Endothelial cell of umbilical vein (primary cell): Measurements from ENCODE around the gene PDE1A. TPM values are rescaled to one million over a fixed set of nuclear protein-coding genes. Genes with fewer than 3 reads are reported as not detected.

Experiments used
- BruUV-seq: library from RNA; stranded (reverse); fragments of 400-500 nt; replicated peaks from 2 replicates; lab custom pipeline; 2021; lab: Mats Ljungman, UMichigan
- CTCF ChIA-PET: fragments of 300-600, 350-600 bp; sonication (Branson Sonifier 250); formaldehyde crosslinking; loops from one replicate; lab custom pipeline; 2021; ENCODE audit warnings: antibody characterized with exemption, inconsistent platforms; lab: Charles Lee
- POLR2A ChIA-PET: fragments of 300-600, 350-600 bp; sonication (Branson Sonifier 250); formaldehyde crosslinking; loops from one replicate; lab custom pipeline; 2021; ENCODE audit warnings: antibody characterized with exemption, inconsistent platforms; lab: Charles Lee
- DNase-seq: peaks from one replicate; pipeline ENCODE4 v3.0.0-alpha.2; 2011; ENCODE audit warnings: low read depth, low spot score
- FAIRE-seq: peaks from 2 replicates; lab custom pipeline; 2011; peaks lifted over from hg19 to GRCh38; lab: Jason Lieb, UNC
- H2AFZ ChIP-seq: 2 replicates; pipeline ENCODE4 v1.6.0; 2012; ENCODE audit warnings: low read depth, low read length, control low read depth, inconsistent platforms
- H3K27ac ChIP-seq: 2 replicates; pipeline ENCODE4 v1.5.1; 2011; ENCODE audit warnings: low read depth, mild to moderate bottlenecking, control low read depth, low read length, moderate library complexity; ENCODE audit not compliant: insufficient read depth
- H3K27me3 ChIP-seq, 2 experiments: 2 replicates each; pipeline versions ENCODE4 v1.6.0 to v1.6.1; 2011; ENCODE audit warnings: low read length in 2 of 2, mixed read lengths in 1 of 2; ENCODE audit not compliant: control insufficient read depth in 2 of 2, insufficient read depth in 2 of 2
- H3K36me3 ChIP-seq, 2 experiments: 2 replicates in 1 of 2; 3 replicates in 1 of 2; pipeline ENCODE4 v1.5.1; 2011; ENCODE audit warnings: low read length in 2 of 2, mild to moderate bottlenecking in 1 of 2, moderate library complexity in 1 of 2; ENCODE audit not compliant: control insufficient read depth in 2 of 2, insufficient read depth in 2 of 2; ENCODE audit errors: extremely low read depth in 1 of 2
- H3K4me1 ChIP-seq: 3 replicates; pipeline ENCODE4 v1.5.1; 2011; ENCODE audit warnings: mild to moderate bottlenecking, low read length; ENCODE audit not compliant: control insufficient read depth, insufficient read depth; ENCODE audit errors: extremely low read depth
- H3K4me2 ChIP-seq: 2 replicates; pipeline ENCODE4 v1.6.1; 2011; ENCODE audit warnings: low read length, control low read depth, mixed read lengths; ENCODE audit not compliant: insufficient read depth
- H3K4me3 ChIP-seq, 3 experiments: fragments of 200-600 bp in 1 of 3; sonication (generic), shearing (Covaris generic) in 1 of 3; replicated peaks in 1 of 3; 2 replicates each; pipeline ENCODE4 v1.5.1; 2011 to 2016; ENCODE audit warnings: control low read depth in 3 of 3, low read length in 3 of 3, mild to moderate bottlenecking in 2 of 3, inconsistent platforms in 1 of 3, low read depth in 1 of 3, moderate library complexity in 1 of 3; ENCODE audit not compliant: insufficient read depth in 1 of 3
- H3K79me2 ChIP-seq: 2 replicates; pipeline ENCODE4 v1.6.0; 2012; ENCODE audit warnings: low read length, inconsistent platforms; ENCODE audit not compliant: control insufficient read depth, insufficient read depth
- H3K9ac ChIP-seq: replicated peaks from 2 replicates; pipeline ENCODE3; 2011; ENCODE audit warnings: low read length, control low read depth; ENCODE audit not compliant: insufficient read depth; ENCODE audit errors: extremely low read depth
- H3K9me1 ChIP-seq: replicated peaks from 3 replicates; pipeline ENCODE4 v1.6.0; 2011; ENCODE audit warnings: mild to moderate bottlenecking, low read length; ENCODE audit not compliant: control insufficient read depth, insufficient read depth; ENCODE audit errors: extremely low read depth
- H3K9me3 ChIP-seq: replicated peaks from 2 replicates; pipeline ENCODE4 v1.5.1; 2012; ENCODE audit warnings: low read length, inconsistent platforms; ENCODE audit not compliant: control insufficient read depth, insufficient read depth
- H4K20me1 ChIP-seq: replicated peaks from 2 replicates; pipeline ENCODE3; 2011; ENCODE audit warnings: mild to moderate bottlenecking, low read length; ENCODE audit not compliant: control insufficient read depth, insufficient read depth; ENCODE audit errors: extremely low read depth
- CTCF ChIP-seq, 2 donors: IDR thresholded peaks; 1 replicate in 1 of 2; 2 replicates in 1 of 2; pipeline ENCODE4 v1.5.1; 2011; ENCODE audit warnings: low read length in 2 of 2, mild to moderate bottlenecking in 2 of 2, moderate library complexity in 2 of 2, control low read depth in 1 of 2, inconsistent platforms in 1 of 2, low read depth in 1 of 2; ENCODE audit not compliant: insufficient read depth in 1 of 2; ENCODE audit errors: extremely low read depth in 1 of 2
- EZH2 ChIP-seq: IDR thresholded peaks from 2 replicates; pipeline ENCODE4 v1.6.1; 2012; ENCODE audit warnings: borderline replicate concordance, low read depth, mild to moderate bottlenecking, moderate library complexity, low read length, inconsistent platforms; ENCODE audit not compliant: severe bottlenecking
- FOS ChIP-seq: IDR thresholded peaks from 2 replicates; pipeline ENCODE4 v1.6.1; 2011; ENCODE audit warnings: mild to moderate bottlenecking, low read length, moderate library complexity, borderline replicate concordance; ENCODE audit not compliant: insufficient read depth
- GATA2 ChIP-seq: IDR thresholded peaks from 2 replicates; pipeline ENCODE4 v1.7.0; 2011; ENCODE audit warnings: low read depth, mild to moderate bottlenecking, moderate library complexity, mixed read lengths, low read length; ENCODE audit not compliant: insufficient read length, insufficient read depth
- JUN ChIP-seq: IDR thresholded peaks from 2 replicates; pipeline ENCODE4 v1.6.1; 2011; ENCODE audit warnings: borderline replicate concordance, low read depth; ENCODE audit not compliant: insufficient read length, insufficient read depth
- MAX ChIP-seq: IDR thresholded peaks from 2 replicates; pipeline ENCODE4 v1.6.1; 2011; ENCODE audit not compliant: insufficient read depth, insufficient read length
- MYC ChIP-seq: IDR thresholded peaks from one replicate; pipeline ENCODE4 v1.6.1; 2011; ENCODE audit warnings: mild to moderate bottlenecking, low read depth, low read length
- POLR2A ChIP-seq: IDR thresholded peaks from 2 replicates; pipeline ENCODE4 v1.6.1; 2012; ENCODE audit warnings: low read depth, mild to moderate bottlenecking, control low read depth, low read length
- POLR2AphosphoS5 ChIP-seq: IDR thresholded peaks from 2 replicates; pipeline ENCODE4 v1.6.1; 2012; ENCODE audit warnings: low read depth, mild to moderate bottlenecking, control low read depth, low read length, moderate library complexity; ENCODE audit not compliant: insufficient read depth
- dilution Hi-C: fragments of 300-500 bp; cut with MboI; formaldehyde crosslinking; loops from one replicate; pipeline ENCODE4 v1.15.0; 2019; ENCODE audit warnings: low sequenced_read_pairs; ENCODE audit not compliant: extremely low pct_ligation_motif_present
- intact Hi-C: fragments of 100-400 bp; cut with micrococcal nuclease; formaldehyde crosslinking; loops from one replicate; pipeline ENCODE4 v1.10.0; 2022
- polyA plus RNA-seq, 4 experiments: library from polyadenylated mRNA; depleted of rRNA in 3 of 4; stranded (reverse) in 3 of 4; unstranded in 1 of 4; fragments of >200 nt; gene quantifications; 2 replicates each; pipeline versions ENCODE4 v1.2.1 to v1.2.3, GENCODE V29; 2011 to 2012; ENCODE audit warnings: missing spikeins in 1 of 4
- total RNA-seq: library from RNA; stranded (reverse); gene quantifications from 2 replicates; pipeline ENCODE4 v1.2.3, GENCODE V29; 2021

PDE1A gene
- total and polyA plus RNA-seq, 2 donors (not counting 3 experiments of a cell fraction or from before 2014, with no cell fraction given): 0.43 to 0.49 TPM

- FAIRE-seq: peak; percentile 56
- Histone ChIP-seq H3K79me2 (no peaks in the 10 kb centered on the region), H3K27ac (no peak overlapping the region), H4K20me1 (no peaks in the 10 kb centered on the region), H3K9ac (no peak overlapping the region), H3K27me3 (no peaks in the 10 kb centered on the region), H3K4me3 (no peak overlapping the region), H3K36me3 (no peaks in the 10 kb centered on the region), H3K4me1 (no peaks in the 10 kb centered on the region), H3K9me1 (no peaks in the 10 kb centered on the region), H2AFZ (no peak overlapping the region), H3K4me2 (no peak overlapping the region), H3K9me3 (no peaks in the 10 kb centered on the region)
- ChIA-PET POLR2A (no interaction called here), CTCF (no interaction called here)
- no peak for DNase-seq
- no TSS peak for BruUV-seq
- dilution Hi-C loops (no loop called here), intact Hi-C loops (no loop called here)
- no peak for TF ChIP-seq MAX
- TF ChIP-seq GATA2: no peak
- TF ChIP-seq MYC: no peak
- TF ChIP-seq CTCF (IDR thresholded peaks at IDR 0.05; ENCODE audit: extremely low read depth in 1 of 2, insufficient read depth in 1 of 2, low read depth in 1 of 2, low read length in 2 of 2): no peak
- TF ChIP-seq FOS: no peak
- no peak for TF ChIP-seq POLR2A
- TF ChIP-seq JUN: no peak
- TF ChIP-seq EZH2: no peak
- TF ChIP-seq POLR2AphosphoS5: no peak
These were observed 126.2 kb downstream of the PDE1A start for GRCh38 chr2:182300608-182301007.
